HG03520 (cell line): ENCODE measurements around the gene PSMB11.

ENCODE experiments used
- ATAC-seq: cut with Tn5 transposase; IDR thresholded peaks from one replicate; pipeline ENCODE4 v1.9.1; 2021; ENCODE audit warnings: mild to moderate bottlenecking, moderate library complexity; ENCODE audit not compliant: unreplicated experiment

PSMB11 gene

DNA sequence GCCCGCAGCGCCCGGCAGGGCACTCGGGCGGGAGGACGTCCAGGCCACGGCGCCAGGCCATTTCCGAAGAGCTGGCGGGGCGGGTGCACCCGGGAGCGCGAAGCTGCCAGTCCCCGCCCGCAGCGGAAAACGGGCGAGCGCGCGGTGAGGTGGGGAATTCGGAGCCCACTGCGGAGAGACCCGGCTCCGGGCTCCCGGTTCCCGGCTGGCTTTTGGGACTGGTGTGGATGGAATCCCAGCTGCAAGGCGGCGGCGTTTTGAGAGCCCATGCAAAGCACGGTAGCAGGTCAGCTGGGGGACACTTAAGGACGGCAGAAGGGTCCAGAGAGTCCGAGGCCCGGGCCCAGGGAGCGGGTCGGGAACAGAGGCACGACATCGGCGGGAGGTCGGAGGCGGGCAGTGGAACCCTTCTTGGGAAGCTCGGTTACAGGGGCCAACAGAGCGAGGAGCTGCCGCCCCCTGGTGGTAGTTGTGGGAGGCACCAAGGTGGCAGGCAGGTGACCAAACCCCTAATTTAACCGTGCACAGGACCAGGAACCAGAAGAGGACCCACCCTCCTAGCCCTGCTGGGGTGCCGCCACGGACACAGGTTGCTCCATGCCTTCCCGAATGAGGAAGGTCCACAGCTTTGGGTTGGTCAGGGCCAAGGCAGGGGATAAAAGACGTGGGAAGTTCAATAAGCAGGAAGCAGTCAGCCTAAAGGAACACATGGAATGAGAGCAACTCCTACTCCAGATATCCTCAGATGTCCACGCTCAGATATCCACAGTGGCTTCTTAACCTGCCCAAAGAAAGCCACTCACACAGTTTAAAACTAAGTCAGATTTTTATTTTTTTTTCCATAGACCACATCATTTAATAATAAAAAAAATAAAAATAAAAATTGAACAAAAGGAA is 16.0 kb downstream of the PSMB11 start:
- ATAC-seq, result peak; percentile 47

- no peak for ATAC-seq
These were observed 16.9 kb downstream of the PSMB11 start for GRCh38 chr14:23058654-23059504.

DNA sequence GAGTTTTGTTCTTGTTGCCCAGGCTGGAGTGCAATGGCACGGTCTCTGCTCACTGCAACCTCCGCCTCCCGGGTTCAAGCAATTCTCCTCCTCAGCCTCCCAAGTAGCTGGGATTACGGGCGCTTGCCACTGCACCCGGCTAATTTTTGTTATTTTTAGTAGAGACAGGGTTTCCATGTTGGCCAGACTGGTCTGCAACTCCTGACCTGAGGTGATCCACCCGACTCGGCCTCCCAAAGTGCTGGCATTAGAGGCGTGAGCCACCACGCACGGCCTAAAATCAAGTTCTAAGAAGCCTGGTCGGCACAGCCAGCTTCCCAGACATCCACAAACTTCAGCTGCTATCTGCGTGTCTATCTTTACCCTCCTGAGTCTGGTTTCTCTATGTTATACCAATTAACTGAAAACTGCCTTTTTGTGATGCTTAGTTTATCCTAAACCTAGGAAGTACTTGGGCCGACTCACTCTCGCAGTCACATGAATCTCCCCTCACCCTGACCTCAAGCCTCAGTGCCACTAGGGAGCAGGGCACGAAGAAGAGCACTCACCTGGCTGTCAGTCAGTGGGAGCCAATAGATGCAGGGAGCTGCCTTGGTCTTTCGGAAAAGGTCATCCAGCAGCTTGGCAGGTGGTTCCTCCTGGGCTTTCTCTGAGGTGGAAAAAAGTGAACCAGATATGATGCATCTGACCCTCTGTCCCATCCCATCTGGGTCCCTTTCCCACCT is 18.7 kb downstream of the PSMB11 start:
- ATAC-seq, result no peak

- ATAC-seq, result no peak
These were observed 20.0 kb downstream of the PSMB11 start for GRCh38 chr14:23062002-23062401.

DNA sequence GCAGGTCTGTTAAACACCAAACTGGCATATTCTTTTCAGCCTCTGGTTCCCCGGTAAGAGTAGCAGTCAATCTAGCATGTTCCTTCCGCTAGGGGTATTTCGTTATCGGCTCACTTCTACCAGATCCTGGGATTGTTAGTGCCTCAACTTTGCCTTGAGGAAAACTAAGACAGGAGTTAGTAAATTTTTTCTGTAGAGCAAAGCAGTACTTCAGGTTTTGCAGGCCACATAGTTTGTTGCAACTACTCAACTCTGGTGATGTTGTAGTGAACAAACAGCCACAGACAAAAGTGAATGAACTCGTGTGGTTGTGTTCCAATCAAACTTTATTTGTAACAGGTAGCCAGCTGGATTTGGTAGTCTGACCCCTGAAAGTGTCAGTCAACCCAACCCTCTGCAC is 21.6 kb downstream of the PSMB11 start:
- ATAC-seq, result no peak

DNA sequence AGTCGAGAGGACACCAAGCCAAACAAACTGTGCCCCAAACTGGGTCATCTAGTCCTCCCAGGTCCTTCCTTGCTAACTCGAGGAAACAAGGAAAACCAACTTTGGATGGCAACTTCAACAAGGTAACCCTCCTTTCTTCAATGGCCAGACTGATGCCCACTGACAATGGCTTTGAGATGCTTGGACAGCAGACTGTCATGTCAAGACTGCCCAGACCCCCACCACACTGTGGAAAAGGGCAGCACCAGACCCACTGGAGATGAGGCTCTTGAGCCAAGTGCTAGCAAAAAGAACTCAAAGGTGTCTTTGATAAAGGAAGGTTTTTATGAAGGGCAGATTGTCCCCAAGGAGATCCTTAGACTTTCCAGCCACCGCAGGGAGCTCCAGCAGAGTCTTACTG is 24.4 kb downstream of the PSMB11 start:
- ATAC-seq, result no peak

DNA sequence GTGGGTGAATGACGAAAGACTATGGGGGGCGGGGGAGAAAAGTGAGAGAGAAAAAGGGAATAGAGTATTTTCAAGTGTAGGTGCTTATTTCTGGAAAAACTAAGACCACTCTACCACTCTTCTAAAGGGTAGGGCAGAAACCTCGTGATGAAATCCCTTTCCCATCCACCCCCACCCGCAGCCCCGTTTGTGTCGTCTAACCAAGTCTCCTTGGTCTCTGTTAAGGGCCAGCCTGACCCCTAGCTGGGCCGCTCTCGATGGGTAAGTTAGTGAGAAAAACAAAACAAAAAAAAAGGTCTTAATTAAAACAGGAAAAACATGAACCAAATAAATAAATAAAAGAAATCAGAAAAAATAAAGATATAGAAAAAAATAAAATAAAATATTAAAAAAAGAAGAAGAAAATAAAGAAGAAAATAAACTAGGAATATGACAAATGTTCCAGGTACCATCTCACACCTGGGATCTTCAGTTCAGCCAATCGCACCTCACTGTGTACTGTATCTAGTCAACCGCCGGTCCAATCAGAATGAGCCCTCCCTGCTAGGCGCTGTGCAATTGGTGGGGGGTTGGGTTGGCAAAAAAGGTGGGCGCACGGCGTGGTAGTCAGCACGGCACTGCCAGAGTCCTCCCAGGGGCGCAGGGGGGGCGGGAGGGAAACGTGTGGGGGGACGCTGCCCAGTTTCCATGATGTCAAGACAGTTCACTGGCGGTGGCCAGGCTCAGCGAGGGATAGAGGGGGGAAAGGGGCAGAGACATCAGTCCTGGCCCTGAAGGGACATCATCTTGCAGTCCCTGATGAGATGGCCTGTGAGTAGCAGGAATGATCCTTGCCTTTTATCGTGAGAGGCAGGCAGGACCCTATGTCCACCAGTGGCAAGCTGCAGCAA is 25.1 kb downstream of the PSMB11 start:
- no peak for ATAC-seq

GRCh38 chr14:23067847-23068788 is 26.1 kb downstream of the PSMB11 start:
- no peak for ATAC-seq

DNA sequence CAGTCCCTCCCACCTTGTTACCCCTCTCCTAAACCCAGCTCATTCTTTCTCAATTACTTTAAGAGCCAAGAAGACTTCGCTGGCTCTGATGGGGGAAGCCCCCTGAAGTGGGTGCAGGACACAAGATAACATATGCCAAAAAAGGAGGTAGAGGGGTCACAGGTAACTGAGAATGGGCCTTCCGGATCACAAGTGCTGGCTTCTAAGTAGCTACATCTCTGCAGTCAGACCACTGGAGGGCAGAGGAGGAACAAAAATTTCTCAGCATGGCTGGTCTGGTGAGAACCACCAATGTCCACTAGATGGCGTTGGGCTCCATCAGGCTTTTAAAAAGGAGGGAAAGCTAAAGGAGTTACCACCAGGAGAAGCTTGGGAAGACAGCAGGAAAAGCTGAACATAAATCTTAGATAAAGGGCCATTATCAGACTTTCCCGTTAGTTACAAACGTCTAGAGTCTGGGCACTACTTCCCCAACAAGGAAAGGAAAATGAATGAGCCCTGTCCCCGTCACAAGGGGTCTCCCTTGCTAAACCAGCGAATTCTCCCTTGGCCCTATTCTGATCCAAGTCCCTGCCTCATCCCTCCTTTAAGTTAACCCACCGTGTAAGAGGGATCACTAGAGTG is 26.9 kb downstream of the PSMB11 start:
- no peak for ATAC-seq

DNA sequence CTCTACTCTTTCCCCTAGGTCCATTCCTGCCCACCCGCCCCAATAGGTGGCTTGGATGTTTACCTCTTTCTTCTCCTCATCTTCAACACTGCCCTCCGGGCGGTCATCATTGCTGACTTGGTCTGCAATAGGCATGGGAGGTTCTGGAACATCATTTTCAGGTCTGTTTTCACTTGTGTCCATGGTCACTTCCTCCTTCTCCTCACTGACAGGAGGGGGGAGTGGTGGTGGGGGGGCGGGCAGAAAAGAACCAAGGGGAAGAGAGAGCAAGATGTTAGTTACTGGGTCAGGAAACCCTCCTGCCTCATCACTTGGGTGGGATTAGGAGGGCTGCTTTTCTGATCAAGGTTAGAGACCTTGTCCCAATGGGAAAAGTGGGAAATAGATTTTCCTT is 27.4 kb downstream of the PSMB11 start:
- no peak for ATAC-seq

DNA sequence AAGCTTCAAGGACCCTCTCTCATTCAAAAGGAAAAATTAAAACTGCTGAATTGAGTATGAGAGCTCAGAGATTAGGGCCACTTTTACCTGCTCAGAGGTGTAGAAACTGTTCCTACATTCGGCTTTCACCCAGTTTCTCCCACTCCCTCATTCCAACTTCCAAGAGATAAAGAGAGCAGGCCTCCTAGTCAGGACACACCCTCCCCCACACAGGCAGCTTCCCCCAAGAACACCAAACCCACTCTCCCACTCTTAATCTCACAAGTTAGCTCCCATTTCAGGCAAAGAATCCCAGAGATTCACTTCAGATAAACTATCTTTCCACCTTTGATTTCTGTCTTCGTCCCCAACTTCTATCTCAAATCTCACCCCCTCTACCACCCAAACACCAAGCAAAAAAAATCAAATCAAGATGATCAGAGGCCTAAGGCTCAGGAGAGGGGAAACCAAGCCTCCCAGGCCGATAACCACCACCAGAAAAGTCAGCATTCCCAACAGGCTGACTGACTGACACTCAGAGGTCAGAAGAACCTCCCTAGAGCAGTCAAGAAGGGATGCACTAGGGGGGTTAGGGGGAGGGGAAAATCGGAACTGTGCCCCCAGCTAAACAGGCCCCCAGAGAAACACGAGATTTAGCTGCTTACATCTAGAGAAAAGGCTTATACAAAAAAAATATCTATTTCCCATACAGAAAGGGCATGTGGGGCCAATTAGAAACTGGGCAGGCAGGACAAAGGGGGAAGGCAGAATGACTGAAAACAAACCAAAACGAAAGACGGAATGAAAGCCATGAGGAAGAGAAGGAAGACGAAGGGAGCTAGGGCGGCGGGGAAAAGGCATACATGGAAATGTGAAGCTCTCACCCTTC is 28.5 kb downstream of the PSMB11 start:
- no peak for ATAC-seq

- ATAC-seq, result peak; percentile 84
These were observed 29.4 kb downstream of the PSMB11 start for GRCh38 chr14:23071244-23071920.

DNA sequence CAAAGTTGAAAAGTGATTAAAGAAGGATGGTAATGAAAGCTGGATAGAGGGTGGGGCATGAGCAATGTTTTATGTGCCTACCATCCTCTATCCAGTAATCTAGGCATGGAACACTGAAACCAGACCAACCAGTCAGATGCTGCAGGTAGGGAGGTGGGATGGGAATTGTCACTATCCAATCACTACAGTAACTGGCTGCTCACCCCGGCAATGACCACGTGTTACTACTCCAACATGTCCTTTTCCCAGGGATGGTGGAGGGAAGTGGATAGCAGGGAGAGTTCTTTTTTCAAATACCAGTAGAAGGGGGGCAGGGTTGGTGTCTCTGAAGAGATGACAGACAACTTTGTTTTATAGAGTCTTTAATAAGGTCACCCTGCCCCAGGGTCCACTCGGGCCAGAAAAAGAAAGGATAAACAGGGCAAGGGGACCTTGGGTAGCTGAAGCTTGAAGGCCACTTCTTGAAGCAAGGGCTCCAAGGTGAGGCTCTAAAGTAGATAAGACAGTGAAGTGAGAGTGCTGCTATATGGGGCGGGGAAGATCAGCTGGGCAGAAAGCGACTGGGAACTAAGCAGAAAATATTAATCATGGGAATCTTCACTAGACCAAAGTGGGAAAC is 30.0 kb downstream of the PSMB11 start:
- no peak for ATAC-seq

DNA sequence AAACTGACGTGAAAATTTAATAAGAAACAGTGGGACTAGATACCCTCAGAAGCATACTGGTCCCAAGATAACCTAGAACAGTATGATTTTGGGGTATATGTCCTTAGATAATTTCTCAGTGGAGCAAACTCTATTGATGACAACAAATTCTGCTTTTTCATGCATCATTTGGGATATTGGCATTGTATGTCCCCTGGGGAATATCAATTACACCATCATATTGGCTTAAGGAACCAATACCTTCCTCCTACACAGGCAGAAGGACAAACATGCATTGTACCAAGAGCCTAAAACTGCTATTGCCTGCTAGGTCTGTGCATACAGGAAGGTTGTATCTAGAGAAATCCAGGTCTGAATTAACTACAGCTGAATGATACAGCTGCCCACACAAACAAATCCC is 32.9 kb downstream of the PSMB11 start:
- ATAC-seq, result no peak

- no peak for ATAC-seq
These were observed 34.9 kb downstream of the PSMB11 start for GRCh38 chr14:23076785-23077408.

- no peak for ATAC-seq
These were observed 36.0 kb downstream of the PSMB11 start for GRCh38 chr14:23077962-23078361.
